Body of pancreas (tissue), 4 donors: ENCODE data around the gene SLC10A7. TPM values are rescaled to one million over a fixed set of nuclear protein-coding genes. Genes with fewer than 3 reads are reported as not detected.

Experiments
- ATAC-seq: fragments of 150-250 bp; one replicate; pipeline ENCODE4 v1.9.1; 2016
- DNase-seq, 4 donors: peaks; one replicate each; pipeline ENCODE4 v3.0.0-alpha.2; 2019
- H3K27ac ChIP-seq, 4 donors: fragments of 200-600 bp; sonication (generic); 1 replicate in 3 of 4; 2 replicates in 1 of 4; pipeline versions ENCODE4 v1.5.1 to v1.6.1; 2016 to 2019; ENCODE audit warnings: mild to moderate bottlenecking in 1 of 4, mixed read lengths in 1 of 4, moderate library complexity in 1 of 4
- H3K27me3 ChIP-seq, 2 donors: fragments of 200-600 bp; sonication (generic); one replicate each; pipeline ENCODE4 v1.6.0; 2016; ENCODE audit warnings: mild to moderate bottlenecking in 1 of 2
- H3K36me3 ChIP-seq, 2 donors: fragments of 200-600 bp; sonication (generic); replicated peaks in 1 of 2; 2 replicates each; pipeline ENCODE4 v1.5.1; 2016; ENCODE audit warnings: low read depth in 2 of 2; ENCODE audit not compliant: insufficient read depth in 1 of 2
- H3K4me1 ChIP-seq: fragments of 200-600 bp; sonication (generic); one replicate; pipeline ENCODE4 v1.6.0; 2016
- H3K4me3 ChIP-seq, 2 donors: fragments of 200-600 bp; sonication (generic); 1 replicate in 1 of 2; 2 replicates in 1 of 2; pipeline ENCODE4 v1.5.1; 2016 to 2019
- H3K9me3 ChIP-seq, 3 donors: fragments of 200-600 bp; sonication (generic); 1 replicate in 2 of 3; 2 replicates in 1 of 3; pipeline ENCODE4 v1.5.1; 2016
- CTCF ChIP-seq, 7 experiments: fragments of 450-650 bp in 4 of 7; fragments of 200-600 bp in 3 of 7; sonication (generic) in 3 of 7; IDR thresholded peaks; one replicate each; pipeline ENCODE4 v1.5.1; 2016 to 2019; ENCODE audit warnings: antibody characterized with exemption in 7 of 7
- POLR2A ChIP-seq, 3 donors: fragments of 450-650 bp; IDR thresholded peaks; one replicate each; pipeline ENCODE4 v1.6.1; 2016; ENCODE audit warnings: antibody characterized with exemption in 3 of 3, mild to moderate bottlenecking in 2 of 3
- WGBS, 2 donors: methylation state at CpG; one replicate each; pipeline ENCODE4 v1.1.5; 2017; 5-methylcytosine and 5-hydroxymethylcytosine counted together
- intact Hi-C: fragments of 100-400 bp; cut with DNase I; formaldehyde crosslinking; loops from one replicate; pipeline ENCODE4 v1.15.1; 2023
- total RNA-seq, 2 donors: library from RNA; depleted of rRNA; stranded (reverse); fragments of >200 nt; gene quantifications; one replicate each; pipeline ENCODE4 v1.1.0, GENCODE V29; 2016

Gene SLC10A7
- total RNA-seq, 2 donors from 2014 or later: 10.4 to 13.5 TPM

GRCh38 chr4:146490106-146490505, 31.6 kb downstream of the SLC10A7 start:
- 82 to 90% methylated on average over 2 of the region's 2 CpGs for WGBS, 2 donors
- H3K27me3 ChIP-seq: no peaks in the 10 kb centered on the region
- ATAC-seq (no peak), DNase-seq (no peak)
- H3K4me1 ChIP-seq: peaks cover 7% of the 10 kb centered on the region
- intact Hi-C loops: no loop called here
- H3K27ac ChIP-seq: no peak overlapping the region
- H3K9me3 ChIP-seq: no peaks in the 10 kb centered on the region
- no peaks in the 10 kb centered on the region for H3K36me3 ChIP-seq
- H3K4me3 ChIP-seq: no peak overlapping the region
- no peak for TF ChIP-seq POLR2A (IDR thresholded peaks at IDR 0.05)
- no peak for TF ChIP-seq CTCF (IDR thresholded peaks at IDR 0.05)

- no peak for DNase-seq
- ATAC-seq: no peak
- intact Hi-C loops: no loop called here
- Histone ChIP-seq H3K9me3 (no peaks in the 10 kb centered on the region), H3K4me1 (no peaks in the 10 kb centered on the region), H3K4me3 (no peak overlapping the region), H3K36me3 (no peaks in the 10 kb centered on the region), H3K27ac (no peak overlapping the region), H3K27me3 (no peaks in the 10 kb centered on the region)
- TF ChIP-seq CTCF (IDR thresholded peaks at IDR 0.05) (no peak), POLR2A (IDR thresholded peaks at IDR 0.05) (no peak)
- WGBS, 2 donors: 74 to 77% methylated on average over 3 of the region's 3 CpGs
These were observed 33.1 kb downstream of the SLC10A7 start for GRCh38 chr4:146488495-146489174.

- Histone ChIP-seq H3K4me1 (no peaks in the 10 kb centered on the region), H3K4me3 (no peak overlapping the region), H3K9me3 (no peaks in the 10 kb centered on the region), H3K27me3 (no peaks in the 10 kb centered on the region), H3K27ac (no peak overlapping the region), H3K36me3 (no peaks in the 10 kb centered on the region)
- 95 to 96% methylated on average over 1 of the region's 1 CpG for WGBS, 2 donors
- ATAC-seq (no peak), DNase-seq (no peak)
- intact Hi-C loops: no loop called here
- TF ChIP-seq CTCF (IDR thresholded peaks at IDR 0.05) (no peak), POLR2A (IDR thresholded peaks at IDR 0.05) (no peak)
These were observed 35.2 kb downstream of the SLC10A7 start for GRCh38 chr4:146486565-146486964.

GRCh38 chr4:146485968-146486367, 35.8 kb downstream of the SLC10A7 start:
- no peak overlapping the region for H3K27ac ChIP-seq
- intact Hi-C loops: no loop called here
- no peak for ATAC-seq

More at GRCh38 chr4:146485968-146486367, 35.8 kb downstream of the SLC10A7 start:
- TF ChIP-seq POLR2A (IDR thresholded peaks at IDR 0.05): no peak
- TF ChIP-seq CTCF (IDR thresholded peaks at IDR 0.05): no peak
- no peak for DNase-seq
- Histone ChIP-seq H3K27me3 (no peaks in the 10 kb centered on the region), H3K36me3 (no peaks in the 10 kb centered on the region), H3K9me3 (no peaks in the 10 kb centered on the region), H3K4me1 (no peaks in the 10 kb centered on the region), H3K4me3 (no peak overlapping the region)
